Measurements from ENCODE around the gene PGC.
A peak's percentile ranks its signal among the peaks of the same experiment; 100 is the strongest.

PGC gene

DNA sequence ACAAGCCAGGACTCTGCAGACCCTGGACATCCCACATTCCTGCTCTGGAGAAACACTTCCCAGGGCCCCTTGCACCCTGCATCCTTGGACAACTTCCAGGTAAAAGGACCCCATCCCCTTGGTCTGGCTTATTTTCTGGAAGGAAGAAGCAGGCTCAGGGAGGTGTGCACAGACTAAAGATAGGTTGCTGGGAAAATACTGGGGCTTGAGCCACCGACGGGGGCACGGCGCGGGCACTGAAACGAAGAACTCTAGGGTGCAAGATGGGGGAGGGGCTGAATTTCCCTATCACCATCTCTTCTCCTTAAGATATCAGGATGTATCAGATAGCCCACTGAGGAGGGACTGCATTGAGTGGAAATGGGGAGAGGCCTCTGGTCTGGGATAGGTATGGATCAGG lies 31.7 kb upstream of the PGC start:
- no peak overlapping the region for H2BK5ac ChIP-seq (ENCODE audit: low read depth, low read length, poor library complexity)
- peaks cover 2% of the 10 kb centered on the region for H3K79me1 ChIP-seq (ENCODE audit: low read length)
- no CpG with 5 or more reads among the region's 6 CpGs for WGBS (ENCODE audit: extremely low coverage, insufficient coverage, insufficient read length)
- peaks cover 11 to 16% of the 10 kb centered on the region in 2 experiments for H3K36me3 ChIP-seq (ENCODE audit: control insufficient read depth in 1 of 2, insufficient read depth in 2 of 2, low read length in 2 of 2)
- H2BK120ac ChIP-seq (ENCODE audit: insufficient read depth, low read length, poor library complexity): no peak overlapping the region
- H4K12ac ChIP-seq (ENCODE audit: low read depth, low read length): no peak overlapping the region
- no peak overlapping the region for H3K9ac ChIP-seq (ENCODE audit: low read length)
- no peak overlapping the region for H2BK12ac ChIP-seq (ENCODE audit: low read length)
- no peak for DNase-seq
- H4K8ac ChIP-seq (ENCODE audit: low read depth, low read length): peak overlapping the region; percentile 17
- no peak overlapping the region for H3K4me3 ChIP-seq (ENCODE audit: low read depth, low read length)
- peak overlapping the region; percentile 90 for H3K4me2 ChIP-seq (ENCODE audit: low read length)
- no peak overlapping the region for H3K18ac ChIP-seq (ENCODE audit: low read length)
- no peak overlapping the region for H3K4ac ChIP-seq (ENCODE audit: low read depth, low read length)
- peaks cover 6 to 12% of the 10 kb centered on the region in 2 experiments for H3K4me1 ChIP-seq (ENCODE audit: control insufficient read depth in 1 of 2, insufficient read depth in 2 of 2, low read length in 2 of 2)
- no peak overlapping the region for H4K91ac ChIP-seq (ENCODE audit: low read depth, low read length)
- no peaks in the 10 kb centered on the region for H3K79me2 ChIP-seq (ENCODE audit: control insufficient read depth, insufficient read depth, low read length, poor library complexity)
- no peaks in the 10 kb centered on the region for H3K9me3 ChIP-seq (ENCODE audit: insufficient read depth, low read depth, low read length)
- H2AFZ ChIP-seq (ENCODE audit: insufficient read depth, low read length, poor library complexity): no peak overlapping the region
- H2AK5ac ChIP-seq (ENCODE audit: low read length): peak overlapping the region; percentile 3
- no peak overlapping the region for H3K27ac ChIP-seq (ENCODE audit: low read depth, low read length)
- peak overlapping the region; percentile 29 for H3K14ac ChIP-seq (ENCODE audit: low read length)
- no peak overlapping the region for H3K23ac ChIP-seq (ENCODE audit: low read length)
- no peaks in the 10 kb centered on the region for H3K27me3 ChIP-seq (ENCODE audit: insufficient read depth, low read length)

DNA sequence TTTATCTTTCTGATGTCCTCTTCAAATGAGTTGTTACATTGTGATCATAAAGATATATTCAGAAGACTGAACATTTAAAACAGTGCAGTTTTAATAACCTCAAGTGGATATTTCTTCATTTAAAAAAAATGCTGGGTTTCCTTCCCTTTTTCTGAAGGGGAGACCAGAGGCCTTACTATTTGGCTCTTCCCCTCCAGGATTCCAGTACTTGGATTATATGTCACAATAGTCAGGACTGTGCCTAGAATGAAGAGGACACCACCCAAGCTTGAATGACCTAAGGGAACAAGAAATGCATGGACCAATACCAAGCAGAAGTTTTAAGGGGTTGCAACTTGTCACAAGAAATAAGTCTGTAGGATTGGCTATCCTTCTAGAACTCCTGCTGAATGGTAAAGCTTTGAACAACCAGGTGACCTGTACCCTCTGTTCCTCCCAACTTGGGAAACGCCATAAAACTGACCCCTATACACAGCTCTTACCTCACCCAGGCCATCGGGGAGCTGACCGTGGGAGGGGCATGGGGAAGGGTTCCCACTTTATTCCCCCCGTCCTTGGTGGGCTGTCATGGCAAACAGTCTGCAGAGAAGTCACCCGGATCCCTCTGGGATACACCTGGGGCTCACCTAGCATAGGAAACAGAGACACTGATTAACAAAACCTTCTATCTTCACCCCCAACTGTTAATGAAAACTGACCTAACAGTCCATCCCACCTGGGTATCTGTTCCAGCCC lies 30.5 kb upstream of the PGC start:
- Histone ChIP-seq H2AFZ (ENCODE audit: insufficient read depth, low read length, poor library complexity) (no peak overlapping the region), H2BK5ac (ENCODE audit: low read depth, low read length, poor library complexity) (no peak overlapping the region), H3K14ac (ENCODE audit: low read length) (no peak overlapping the region), H3K18ac (ENCODE audit: low read length) (peak overlapping the region; percentile 19), H3K9ac (ENCODE audit: low read length) (no peak overlapping the region), H2BK12ac (ENCODE audit: low read length) (no peak overlapping the region), H3K4me3 (ENCODE audit: low read depth, low read length) (no peak overlapping the region), H3K36me3 (ENCODE audit: control insufficient read depth in 1 of 2, insufficient read depth in 2 of 2, low read length in 2 of 2) (peaks cover 13 to 20% of the 10 kb centered on the region in 2 experiments), H3K9me3 (ENCODE audit: insufficient read depth, low read depth, low read length) (no peaks in the 10 kb centered on the region), H3K79me1 (ENCODE audit: low read length) (peaks cover 2% of the 10 kb centered on the region), H2AK5ac (ENCODE audit: low read length) (no peak overlapping the region), H4K12ac (ENCODE audit: low read depth, low read length) (no peak overlapping the region), H3K79me2 (ENCODE audit: control insufficient read depth, insufficient read depth, low read length, poor library complexity) (no peaks in the 10 kb centered on the region), H3K23ac (ENCODE audit: low read length) (no peak overlapping the region), H2BK120ac (ENCODE audit: insufficient read depth, low read length, poor library complexity) (no peak overlapping the region), H3K4me1 (ENCODE audit: control insufficient read depth in 1 of 2, insufficient read depth in 2 of 2, low read length in 2 of 2) (peaks cover 6 to 12% of the 10 kb centered on the region in 2 experiments), H3K4ac (ENCODE audit: low read depth, low read length) (no peak overlapping the region), H4K8ac (ENCODE audit: low read depth, low read length) (no peak overlapping the region), H3K27ac (ENCODE audit: low read depth, low read length) (no peak overlapping the region), H3K27me3 (ENCODE audit: insufficient read depth, low read length) (no peaks in the 10 kb centered on the region), H3K4me2 (ENCODE audit: low read length) (no peak overlapping the region), H4K91ac (ENCODE audit: low read depth, low read length) (no peak overlapping the region)
- no peak for DNase-seq
- WGBS (ENCODE audit: extremely low coverage, insufficient coverage, insufficient read length): no CpG with 5 or more reads among the region's 5 CpGs

DNA sequence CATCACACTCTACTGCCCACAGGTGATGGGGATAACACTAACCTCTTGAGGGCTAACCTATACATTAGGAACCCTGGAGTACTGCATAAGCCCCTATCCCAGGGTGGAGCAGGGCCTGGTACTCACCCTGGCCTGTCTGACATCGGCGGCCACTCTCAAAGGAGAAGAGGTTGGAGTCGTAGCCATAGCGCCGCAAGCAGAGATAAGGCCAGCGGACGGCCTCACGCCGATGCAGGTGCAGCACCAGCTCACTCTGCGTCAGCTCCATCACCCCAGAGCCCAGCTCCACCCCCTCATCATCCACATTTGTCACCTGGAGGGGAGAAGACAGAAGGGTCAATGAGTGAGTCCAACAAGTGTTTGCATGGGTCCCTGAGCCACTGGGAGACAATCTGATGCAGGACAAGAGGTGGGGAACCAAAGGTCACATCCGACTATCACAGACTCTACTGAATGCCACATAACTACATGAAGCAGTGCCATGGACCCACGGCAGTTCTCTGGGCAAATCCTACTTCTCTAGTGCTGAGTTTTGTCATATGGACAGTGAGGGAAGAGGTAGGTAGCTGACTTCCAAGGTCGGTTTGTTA lies 28.2 kb upstream of the PGC start:
- H3K4me1 ChIP-seq (ENCODE audit: control insufficient read depth in 1 of 2, insufficient read depth in 2 of 2, low read length in 2 of 2): peaks cover 2 to 6% of the 10 kb centered on the region in 2 experiments
- no CpG with 5 or more reads among the region's 13 CpGs for WGBS (ENCODE audit: extremely low coverage, insufficient coverage, insufficient read length)

DNA sequence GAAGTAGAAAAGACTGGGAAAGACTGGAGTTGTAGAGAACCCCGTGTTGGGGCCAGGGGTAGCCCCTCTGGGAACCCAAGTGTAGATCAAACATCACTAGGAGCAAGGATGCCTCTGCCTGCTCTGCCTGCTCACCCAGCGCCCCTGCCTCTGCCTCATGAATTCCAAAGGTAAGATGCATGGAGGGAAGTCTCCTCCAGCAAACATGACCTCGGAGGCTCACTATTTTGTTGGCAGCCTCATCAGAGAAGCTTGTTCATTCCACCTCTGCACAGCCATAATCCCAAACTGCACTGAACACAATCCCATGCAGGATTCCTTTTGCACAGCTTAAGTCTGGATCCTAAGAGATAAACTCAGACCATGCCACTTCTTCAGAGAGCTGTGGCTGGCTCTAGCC lies 27.6 kb upstream of the PGC start:
- Histone ChIP-seq H3K36me3 (ENCODE audit: control insufficient read depth in 1 of 2, insufficient read depth in 2 of 2, low read length in 2 of 2) (peaks cover 33 to 42% of the 10 kb centered on the region in 2 experiments), H3K4me2 (ENCODE audit: low read length) (no peak overlapping the region), H3K79me2 (ENCODE audit: control insufficient read depth, insufficient read depth, low read length, poor library complexity) (no peaks in the 10 kb centered on the region), H3K18ac (ENCODE audit: low read length) (no peak overlapping the region), H3K79me1 (ENCODE audit: low read length) (peaks cover 2% of the 10 kb centered on the region), H3K4me3 (ENCODE audit: low read depth, low read length) (no peak overlapping the region), H3K9me3 (ENCODE audit: insufficient read depth, low read depth, low read length) (no peaks in the 10 kb centered on the region), H3K27ac (ENCODE audit: low read depth, low read length) (no peak overlapping the region), H4K12ac (ENCODE audit: low read depth, low read length) (no peak overlapping the region), H4K8ac (ENCODE audit: low read depth, low read length) (no peak overlapping the region), H2BK120ac (ENCODE audit: insufficient read depth, low read length, poor library complexity) (no peak overlapping the region), H3K4ac (ENCODE audit: low read depth, low read length) (no peak overlapping the region), H2AFZ (ENCODE audit: insufficient read depth, low read length, poor library complexity) (no peak overlapping the region), H3K4me1 (ENCODE audit: control insufficient read depth in 1 of 2, insufficient read depth in 2 of 2, low read length in 2 of 2) (peaks cover 2 to 6% of the 10 kb centered on the region in 2 experiments), H2BK12ac (ENCODE audit: low read length) (no peak overlapping the region), H3K27me3 (ENCODE audit: insufficient read depth, low read length) (no peaks in the 10 kb centered on the region), H3K14ac (ENCODE audit: low read length) (no peak overlapping the region), H3K23ac (ENCODE audit: low read length) (no peak overlapping the region), H3K9ac (ENCODE audit: low read length) (no peak overlapping the region), H2BK5ac (ENCODE audit: low read depth, low read length, poor library complexity) (no peak overlapping the region), H4K91ac (ENCODE audit: low read depth, low read length) (no peak overlapping the region), H2AK5ac (ENCODE audit: low read length) (no peak overlapping the region)
- DNase-seq: no peak
- no CpG with 5 or more reads among the region's 3 CpGs for WGBS (ENCODE audit: extremely low coverage, insufficient coverage, insufficient read length)

More for the DNA sequence above, 28.2 kb upstream of the PGC start:
- Histone ChIP-seq H3K27me3 (ENCODE audit: insufficient read depth, low read length) (no peaks in the 10 kb centered on the region), H2BK120ac (ENCODE audit: insufficient read depth, low read length, poor library complexity) (no peak overlapping the region), H3K14ac (ENCODE audit: low read length) (no peak overlapping the region), H4K8ac (ENCODE audit: low read depth, low read length) (no peak overlapping the region), H2AFZ (ENCODE audit: insufficient read depth, low read length, poor library complexity) (no peak overlapping the region), H3K79me2 (ENCODE audit: control insufficient read depth, insufficient read depth, low read length, poor library complexity) (no peaks in the 10 kb centered on the region), H3K79me1 (ENCODE audit: low read length) (peaks cover 2% of the 10 kb centered on the region), H3K18ac (ENCODE audit: low read length) (no peak overlapping the region), H3K36me3 (ENCODE audit: control insufficient read depth in 1 of 2, insufficient read depth in 2 of 2, low read length in 2 of 2) (peaks cover 30 to 41% of the 10 kb centered on the region in 2 experiments), H3K9me3 (ENCODE audit: insufficient read depth, low read depth, low read length) (no peaks in the 10 kb centered on the region), H2BK12ac (ENCODE audit: low read length) (no peak overlapping the region), H4K91ac (ENCODE audit: low read depth, low read length) (no peak overlapping the region), H4K12ac (ENCODE audit: low read depth, low read length) (no peak overlapping the region), H3K27ac (ENCODE audit: low read depth, low read length) (no peak overlapping the region), H3K9ac (ENCODE audit: low read length) (no peak overlapping the region), H3K4me2 (ENCODE audit: low read length) (no peak overlapping the region), H2BK5ac (ENCODE audit: low read depth, low read length, poor library complexity) (no peak overlapping the region), H2AK5ac (ENCODE audit: low read length) (peak overlapping the region; percentile 13), H3K23ac (ENCODE audit: low read length) (no peak overlapping the region), H3K4me3 (ENCODE audit: low read depth, low read length) (peak overlapping the region; percentile 5), H3K4ac (ENCODE audit: low read depth, low read length) (no peak overlapping the region)
- no peak for DNase-seq

Measured in trophoblast cell (in vitro differentiated cells and primary cell).